ENCODE results near the gene UBE2D2. TPM values are rescaled to one million over a fixed set of nuclear protein-coding genes. Genes with fewer than 3 reads are reported as not detected.

UBE2D2 gene
- total RNA-seq, 4 donors from 2014 or later = 86.9 to 104 (median 91.5) TPM

- Histone ChIP-seq H3K27ac (replicated peaks in 1 of 4) (peak overlapping the region; percentile 52 to 80 (median 74)), H3K4me3 (no peak overlapping the region), H3K4me1 (peaks cover 80 to 84% (median 81%) of the 10 kb centered on the region in 4 donors), H3K9me3 (no peaks in the 10 kb centered on the region), H3K27me3 (no peaks in the 10 kb centered on the region), H3K36me3 (peaks cover 0 to 13% (median 6%) of the 10 kb centered on the region in 4 donors)
- no peak for TF ChIP-seq POLR2AphosphoS5 (IDR thresholded peaks at IDR 0.05)
- TF ChIP-seq, protein P1, sequence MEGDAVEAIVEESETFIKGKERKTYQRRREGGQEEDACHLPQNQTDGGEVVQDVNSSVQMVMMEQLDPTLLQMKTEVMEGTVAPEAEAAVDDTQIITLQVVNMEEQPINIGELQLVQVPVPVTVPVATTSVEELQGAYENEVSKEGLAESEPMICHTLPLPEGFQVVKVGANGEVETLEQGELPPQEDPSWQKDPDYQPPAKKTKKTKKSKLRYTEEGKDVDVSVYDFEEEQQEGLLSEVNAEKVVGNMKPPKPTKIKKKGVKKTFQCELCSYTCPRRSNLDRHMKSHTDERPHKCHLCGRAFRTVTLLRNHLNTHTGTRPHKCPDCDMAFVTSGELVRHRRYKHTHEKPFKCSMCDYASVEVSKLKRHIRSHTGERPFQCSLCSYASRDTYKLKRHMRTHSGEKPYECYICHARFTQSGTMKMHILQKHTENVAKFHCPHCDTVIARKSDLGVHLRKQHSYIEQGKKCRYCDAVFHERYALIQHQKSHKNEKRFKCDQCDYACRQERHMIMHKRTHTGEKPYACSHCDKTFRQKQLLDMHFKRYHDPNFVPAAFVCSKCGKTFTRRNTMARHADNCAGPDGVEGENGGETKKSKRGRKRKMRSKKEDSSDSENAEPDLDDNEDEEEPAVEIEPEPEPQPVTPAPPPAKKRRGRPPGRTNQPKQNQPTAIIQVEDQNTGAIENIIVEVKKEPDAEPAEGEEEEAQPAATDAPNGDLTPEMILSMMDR (IDR thresholded peaks at IDR 0.05) = no peak
- no peak for TF ChIP-seq POLR2A (IDR thresholded peaks at IDR 0.05; ENCODE audit: low read depth)
- TF ChIP-seq EP300 (IDR thresholded peaks at IDR 0.05) = no peak
- no peak for DNase-seq (ENCODE audit: extremely low spot score)
- intact Hi-C loops (cut with DNase I) = no loop called here
- 84% methylated on average over 4 of the region's 4 CpGs for WGBS
Observed at GRCh38 chr5:139675825-139676224, 114.7 kb downstream of the UBE2D2 start.

DNA sequence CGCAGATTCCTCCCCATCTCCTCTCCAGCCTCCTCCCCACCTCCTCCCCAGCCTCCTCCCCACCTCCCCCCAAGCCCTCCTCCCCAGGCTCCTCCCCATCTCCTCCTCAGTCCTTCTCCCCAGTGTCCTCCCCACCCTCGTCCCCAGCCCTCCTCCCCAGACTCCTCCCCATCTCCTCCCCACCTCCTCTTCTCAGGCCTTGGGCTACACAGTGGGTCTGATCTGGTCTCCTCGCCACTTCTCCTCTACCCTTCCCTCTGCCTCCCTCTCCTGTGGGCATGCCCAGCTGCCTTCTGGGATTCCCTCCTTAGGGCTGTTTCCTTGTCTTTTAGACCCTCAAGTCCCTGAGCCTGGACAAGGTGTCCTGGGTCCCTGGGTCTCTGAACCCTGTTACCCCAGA lies 115.3 kb downstream of the UBE2D2 start:
- Histone ChIP-seq H3K4me3 (no peak overlapping the region), H3K27me3 (no peaks in the 10 kb centered on the region), H3K36me3 (peaks cover 4 to 19% (median 12%) of the 10 kb centered on the region in 4 donors), H3K9me3 (no peaks in the 10 kb centered on the region), H3K4me1 (peaks cover 74 to 79% (median 76%) of the 10 kb centered on the region in 4 donors), H3K27ac (replicated peaks in 1 of 4) (peak overlapping the region; percentile 64 to 80 (median 74))
- intact Hi-C loops (cut with DNase I) = no loop called here
- WGBS = 92% methylated on average over 1 of the region's 3 CpGs
- no peak for DNase-seq (ENCODE audit: extremely low spot score)
- TF ChIP-seq POLR2AphosphoS5 (IDR thresholded peaks at IDR 0.05) = no peak
- no peak for TF ChIP-seq POLR2A (IDR thresholded peaks at IDR 0.05; ENCODE audit: low read depth)
- no peak for TF ChIP-seq EP300 (IDR thresholded peaks at IDR 0.05)
- TF ChIP-seq, protein P1 (IDR thresholded peaks at IDR 0.05) = no peak

DNA sequence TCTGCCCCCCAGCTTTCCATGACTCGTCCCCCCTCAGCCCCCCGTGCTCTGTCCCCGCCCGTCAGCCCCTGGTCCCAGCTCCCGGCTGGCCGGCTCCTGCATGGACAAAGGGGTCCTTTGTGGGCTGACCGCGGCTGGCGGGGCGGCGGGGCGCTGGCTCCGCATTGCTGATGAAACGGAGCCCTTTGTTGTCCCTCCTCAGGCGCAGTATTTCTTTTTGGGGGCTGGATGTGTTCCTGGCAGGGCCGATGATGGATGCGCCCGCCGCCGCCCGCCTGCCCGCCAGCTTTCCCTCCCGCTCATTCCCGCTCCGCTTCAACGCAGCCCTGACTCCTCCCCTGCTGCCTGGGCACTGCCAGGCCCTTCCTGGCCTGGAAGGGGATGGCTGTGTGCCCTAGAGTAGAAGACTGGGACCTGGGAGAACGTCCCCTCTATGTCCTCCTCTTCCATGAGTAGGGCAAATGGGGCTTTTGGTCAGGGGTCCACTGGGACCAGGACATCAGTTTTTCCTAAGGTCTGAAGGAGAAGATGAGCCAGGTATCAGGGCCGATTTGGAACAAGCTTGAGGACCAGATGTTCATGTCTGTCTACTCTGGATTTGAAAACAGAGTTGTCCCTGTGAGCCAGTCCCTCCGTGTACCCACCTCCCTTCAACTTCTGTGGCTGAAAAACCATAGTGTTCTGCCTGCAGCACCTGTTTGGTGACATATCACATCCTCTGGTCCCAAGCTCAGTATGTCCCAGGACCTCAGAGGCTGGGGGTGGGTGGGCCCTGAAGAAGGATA lies 116.0 kb downstream of the UBE2D2 start:
- Histone ChIP-seq H3K27me3 (no peaks in the 10 kb centered on the region), H3K36me3 (peaks cover 4 to 26% (median 17%) of the 10 kb centered on the region in 4 donors), H3K27ac (replicated peaks in 1 of 4) (peak overlapping the region; percentile 64 to 80 (median 74)), H3K4me3 (peak overlapping the region in 3 of 4 donors; percentile 12 to 24 (median 19)), H3K4me1 (peaks cover 67 to 79% (median 68%) of the 10 kb centered on the region in 4 donors), H3K9me3 (no peaks in the 10 kb centered on the region)
- intact Hi-C loops (cut with DNase I) = no loop called here
- TF ChIP-seq POLR2A (IDR thresholded peaks at IDR 0.05; ENCODE audit: low read depth) (no peak), EP300 (IDR thresholded peaks at IDR 0.05) (no peak), POLR2AphosphoS5 (IDR thresholded peaks at IDR 0.05) (no peak)
- no peak for DNase-seq (ENCODE audit: extremely low spot score)
- 79% methylated on average over 28 of the region's 29 CpGs for WGBS

Small RNAs within 50 kb of the gene (small RNA-seq; reads per million reads assigned to genes)
- gene RF00019 = 0 reads per million in 3 donors

Other genes with a start within 250 kb of the UBE2D2 start
- gene PAIP2, start 219.5 kb upstream of the UBE2D2 start, total RNA-seq = 100 to 1,000 TPM in 1 of 4 donors, 10 to 100 TPM in 3; 73.6 to 111 (median 97.0) TPM
- not detected for gene SLC23A1, start 178.0 kb upstream of the UBE2D2 start, total RNA-seq
- under 1 TPM in 2 of 4 donors, not detected in 2; 0.78 to 0.99 TPM for gene MZB1, start 171.4 kb upstream of the UBE2D2 start, total RNA-seq
- 10 to 100 TPM in 2 of 4 donors, 1 to 10 TPM in 2; 2.5 to 11.0 (median 7.8) TPM for gene PROB1, start 166.2 kb upstream of the UBE2D2 start, total RNA-seq
- gene SPATA24, start 157.2 kb upstream of the UBE2D2 start, total RNA-seq = 1 to 10 TPM; 2.9 to 6.5 (median 4.8) TPM
- 10 to 100 TPM in 3 of 4 donors, 1 to 10 TPM in 1; 8.3 to 15.4 (median 13.4) TPM for gene DNAJC18, start 121.8 kb upstream of the UBE2D2 start, total RNA-seq
- 10 to 100 TPM in 3 of 4 donors, 1 to 10 TPM in 1; 7.9 to 42.9 (median 31.4) TPM for gene ECSCR, start 98.6 kb upstream of the UBE2D2 start, total RNA-seq
- gene SMIM33, start 90.3 kb upstream of the UBE2D2 start, total RNA-seq = not detected
- gene STING1, start 78.6 kb upstream of the UBE2D2 start, total RNA-seq = 10 to 100 TPM; 22.0 to 82.8 (median 52.4) TPM
- gene CXXC5, start 87.0 kb downstream of the UBE2D2 start, total RNA-seq = 10 to 100 TPM; 22.0 to 32.4 (median 27.8) TPM
- under 1 TPM in 3 of 4 donors, not detected in 1; under 0.01 to 0.17 (median 0.13) TPM for gene PSD2, start 234.5 kb downstream of the UBE2D2 start, total RNA-seq

Data from esophagus muscularis mucosa (tissue), 4 donors.